Left lung (tissue), 10 donors: ENCODE data around the gene HLX. TPM values are rescaled to one million over a fixed set of nuclear protein-coding genes. Genes with fewer than 3 reads are reported as not detected.

Experiments
- ATAC-seq: fragments of 200-7000 bp; cut with Tn5 transposase; one replicate; pipeline ENCODE4 v1.9.1; 2020; ENCODE audit warnings: moderate library complexity
- DNase-seq, 4 donors: peaks; one replicate each; pipeline ENCODE4 v3.0.0-alpha.2; 2013 to 2020
- H3K27ac ChIP-seq, 2 donors: fragments of 200-600 bp; sonication (generic) in 1 of 2; one replicate each; pipeline versions ENCODE4 v1.5.0 to v1.8.0; 2020 to 2021
- H3K27me3 ChIP-seq, 2 donors: fragments of 200-600 bp; sonication (generic) in 1 of 2; one replicate each; pipeline versions ENCODE4 v1.5.0 to v1.8.0; 2020 to 2021
- H3K36me3 ChIP-seq, 2 donors: fragments of 200-600 bp; sonication (generic) in 1 of 2; one replicate each; pipeline versions ENCODE4 v1.5.0 to v1.8.0; 2020 to 2021
- H3K4me1 ChIP-seq, 2 donors: fragments of 200-600 bp; one replicate each; pipeline ENCODE4 v1.8.0; 2021
- H3K4me3 ChIP-seq, 2 donors: fragments of 200-600 bp; sonication (generic) in 1 of 2; one replicate each; pipeline versions ENCODE4 v1.5.0 to v1.8.0; 2020 to 2021; ENCODE audit warnings: mild to moderate bottlenecking in 1 of 2
- H3K9me3 ChIP-seq, 2 donors: fragments of 200-600 bp; sonication (generic) in 1 of 2; one replicate each; pipeline versions ENCODE4 v1.5.0 to v1.8.0; 2020 to 2021
- intact Hi-C, 2 donors: fragments of 100-400 bp; cut with DNase I; formaldehyde crosslinking; loops; one replicate each; pipeline versions ENCODE4 v1.11.2 to v1.14.2; 2022
- polyA plus RNA-seq, 6 donors: library from polyadenylated mRNA; unstranded; fragments of 120-200 nt; gene quantifications; one replicate each; pipeline ENCODE4 v1.2.1, GENCODE V29; 2013; ENCODE audit not compliant: insufficient read length in 6 of 6
- total RNA-seq, 2 donors: library from RNA; stranded (reverse); fragmentation: NEBNext Ultra II Directional; extraction: Animal tissue kit (Norgen Biotek cat#: 25700); gene quantifications; one replicate each; pipeline ENCODE4 v1.2.1, GENCODE V29; 2021
- TF ChIP-seq, protein P1 (sequence below), 2 donors: fragments of 200-600 bp; sonication (generic) in 1 of 2; IDR thresholded peaks; one replicate each; pipeline versions ENCODE4 v1.5.0 to v1.8.0; 2021; ENCODE audit warnings: antibody characterized with exemption in 2 of 2
- donor health status: DM: no; HTN: yes; CAD: no.
- donor health status: DM: no; HTN: no; CAD: no.

The HLX gene
- total and polyA plus RNA-seq, 8 donors: 15.4 to 68.9 (median 47.2) TPM

DNA sequence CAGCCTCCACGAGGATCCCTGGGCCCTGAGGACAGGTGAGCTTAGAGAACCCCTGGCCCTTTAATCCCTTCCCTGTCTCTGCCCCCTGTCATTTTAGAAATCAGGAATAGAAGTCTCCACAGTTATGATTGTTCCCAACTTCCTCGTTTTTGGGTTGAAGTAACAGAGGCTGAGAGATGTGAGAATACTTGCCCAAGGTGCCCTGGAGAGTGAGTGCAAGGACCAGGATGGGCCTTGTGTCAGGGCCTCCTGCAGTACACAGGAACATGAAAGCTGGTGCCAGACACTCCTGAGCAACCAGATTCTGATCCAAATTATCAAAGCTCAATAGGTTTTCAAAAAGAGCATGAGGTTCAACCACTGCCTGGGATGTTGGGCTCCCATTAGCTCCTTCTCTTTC is 10.1 kb downstream of the HLX start:
- peaks cover 5 to 55% of the 10 kb centered on the region in 2 donors for H3K4me1 ChIP-seq
- TF ChIP-seq, protein P1, sequence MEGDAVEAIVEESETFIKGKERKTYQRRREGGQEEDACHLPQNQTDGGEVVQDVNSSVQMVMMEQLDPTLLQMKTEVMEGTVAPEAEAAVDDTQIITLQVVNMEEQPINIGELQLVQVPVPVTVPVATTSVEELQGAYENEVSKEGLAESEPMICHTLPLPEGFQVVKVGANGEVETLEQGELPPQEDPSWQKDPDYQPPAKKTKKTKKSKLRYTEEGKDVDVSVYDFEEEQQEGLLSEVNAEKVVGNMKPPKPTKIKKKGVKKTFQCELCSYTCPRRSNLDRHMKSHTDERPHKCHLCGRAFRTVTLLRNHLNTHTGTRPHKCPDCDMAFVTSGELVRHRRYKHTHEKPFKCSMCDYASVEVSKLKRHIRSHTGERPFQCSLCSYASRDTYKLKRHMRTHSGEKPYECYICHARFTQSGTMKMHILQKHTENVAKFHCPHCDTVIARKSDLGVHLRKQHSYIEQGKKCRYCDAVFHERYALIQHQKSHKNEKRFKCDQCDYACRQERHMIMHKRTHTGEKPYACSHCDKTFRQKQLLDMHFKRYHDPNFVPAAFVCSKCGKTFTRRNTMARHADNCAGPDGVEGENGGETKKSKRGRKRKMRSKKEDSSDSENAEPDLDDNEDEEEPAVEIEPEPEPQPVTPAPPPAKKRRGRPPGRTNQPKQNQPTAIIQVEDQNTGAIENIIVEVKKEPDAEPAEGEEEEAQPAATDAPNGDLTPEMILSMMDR (IDR thresholded peaks at IDR 0.05): no peak
- intact Hi-C loops: no loop called here
- H3K27me3 ChIP-seq: peaks cover 46 to 84% of the 10 kb centered on the region in 2 donors
- no peak overlapping the region for H3K27ac ChIP-seq
- H3K36me3 ChIP-seq: peaks cover 0 to 25% of the 10 kb centered on the region in 2 donors
- H3K9me3 ChIP-seq: no peaks in the 10 kb centered on the region
- DNase-seq (no peak), ATAC-seq (no peak)
- H3K4me3 ChIP-seq: no peak overlapping the region

DNA sequence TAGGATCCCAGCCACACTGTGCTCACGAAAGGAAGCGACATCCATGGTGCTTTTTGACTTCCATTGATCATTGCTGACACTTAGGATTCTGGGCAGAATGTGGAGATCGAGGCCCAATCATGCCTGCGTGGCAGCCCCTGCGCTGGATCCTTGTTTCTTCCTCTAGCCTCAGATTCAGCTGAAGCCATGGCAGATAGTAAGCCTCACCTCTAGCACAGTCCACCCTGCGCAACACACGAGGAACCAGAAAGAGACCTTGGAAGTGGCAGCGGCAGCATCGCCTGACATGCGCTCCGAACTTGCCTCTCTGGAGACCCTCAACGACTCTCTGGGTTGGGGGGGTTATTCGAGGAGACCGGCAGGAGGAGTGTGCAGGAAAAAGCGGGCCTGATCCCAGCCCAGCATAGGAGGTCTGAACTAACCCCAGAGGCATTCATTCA is 10.6 kb downstream of the HLX start:
- H3K9me3 ChIP-seq: no peaks in the 10 kb centered on the region
- intact Hi-C loops: no loop called here
- H3K4me1 ChIP-seq: peaks cover 6 to 51% of the 10 kb centered on the region in 2 donors
- H3K27ac ChIP-seq: no peak overlapping the region
- DNase-seq (no peak), ATAC-seq (no peak)
- TF ChIP-seq, protein P1 (IDR thresholded peaks at IDR 0.05): no peak
- peaks cover 48 to 89% of the 10 kb centered on the region in 2 donors for H3K27me3 ChIP-seq
- H3K4me3 ChIP-seq: no peak overlapping the region
- peaks cover 0 to 20% of the 10 kb centered on the region in 2 donors for H3K36me3 ChIP-seq

DNA sequence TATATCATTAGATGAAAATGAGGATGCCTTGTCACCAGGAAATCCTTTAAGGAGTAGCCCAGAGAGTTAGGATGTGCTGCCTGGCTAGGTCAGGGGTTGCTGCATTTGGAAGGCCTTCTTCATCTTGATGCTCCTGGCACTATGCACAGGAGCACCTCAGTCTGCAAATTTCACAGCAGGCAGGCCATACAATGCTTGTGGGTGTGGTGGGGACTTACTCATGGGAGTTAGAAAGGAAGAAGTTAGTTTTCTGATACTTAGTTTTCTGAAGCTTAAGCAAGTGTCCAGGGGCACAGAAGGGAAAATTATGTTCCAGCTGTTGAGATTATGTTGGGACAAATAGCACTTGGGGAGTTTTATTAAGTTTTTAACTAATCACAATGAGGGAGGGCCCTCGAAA is 11.4 kb downstream of the HLX start:
- DNase-seq (no peak), ATAC-seq (no peak)
- H3K9me3 ChIP-seq: no peaks in the 10 kb centered on the region
- H3K27me3 ChIP-seq: peaks cover 54 to 96% of the 10 kb centered on the region in 2 donors
- H3K27ac ChIP-seq: no peak overlapping the region
- H3K4me3 ChIP-seq: no peak overlapping the region
- intact Hi-C loops: no loop called here
- H3K36me3 ChIP-seq: peaks cover 0 to 13% of the 10 kb centered on the region in 2 donors
- TF ChIP-seq, protein P1 (IDR thresholded peaks at IDR 0.05): no peak
- peaks cover 6 to 46% of the 10 kb centered on the region in 2 donors for H3K4me1 ChIP-seq

DNA sequence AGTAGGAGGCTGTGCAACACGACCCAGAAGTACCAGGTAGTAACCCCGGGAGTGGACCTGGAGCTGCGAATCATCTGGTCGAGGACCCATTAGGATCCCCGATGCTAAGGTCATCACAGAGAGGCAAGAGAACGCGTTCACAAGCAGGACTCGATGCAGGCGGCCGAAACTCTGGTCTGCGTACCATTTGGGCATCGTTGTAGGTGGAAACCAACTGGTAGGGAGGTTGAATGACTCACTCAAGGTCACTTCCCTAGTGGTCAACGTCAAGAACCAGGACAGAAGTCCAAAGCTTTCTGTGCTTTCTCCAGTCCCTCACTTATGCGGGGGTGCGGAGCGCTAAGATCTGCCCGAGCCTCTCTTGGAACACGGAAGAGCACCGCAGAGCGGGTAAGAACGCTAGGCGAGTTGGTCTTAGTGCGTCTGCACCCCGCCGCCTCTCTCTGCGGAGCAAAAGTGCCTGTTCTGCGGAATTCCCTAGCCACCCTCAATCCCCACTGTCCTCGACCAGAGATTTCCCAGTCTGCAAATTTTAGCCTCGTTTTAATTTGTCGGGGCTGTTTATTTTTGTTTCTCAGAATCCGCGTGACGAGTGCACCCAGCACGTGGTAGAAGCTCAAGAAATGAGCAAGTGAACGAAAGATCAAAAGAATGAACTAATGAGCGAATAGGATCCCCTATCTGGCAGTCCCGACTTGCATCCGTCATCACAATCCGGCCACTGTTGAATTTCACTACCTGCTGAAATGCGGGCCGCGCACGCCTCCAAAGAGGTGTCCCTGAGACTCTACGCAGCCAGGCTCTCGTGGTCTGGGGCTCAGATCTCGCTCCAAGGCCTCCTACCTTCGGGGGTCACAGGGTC is 12.2 kb downstream of the HLX start:
- H3K4me3 ChIP-seq: no peak overlapping the region
- peaks cover 0 to 4% of the 10 kb centered on the region in 2 donors for H3K36me3 ChIP-seq
- DNase-seq: no peak
- H3K9me3 ChIP-seq: no peaks in the 10 kb centered on the region
- intact Hi-C loops: no loop called here
- ATAC-seq: no peak
- peaks cover 57 to 100% of the 10 kb centered on the region in 2 donors for H3K27me3 ChIP-seq
- no peak overlapping the region for H3K27ac ChIP-seq
- TF ChIP-seq, protein P1 (IDR thresholded peaks at IDR 0.05): no peak
- peaks cover 6 to 44% of the 10 kb centered on the region in 2 donors for H3K4me1 ChIP-seq

DNA sequence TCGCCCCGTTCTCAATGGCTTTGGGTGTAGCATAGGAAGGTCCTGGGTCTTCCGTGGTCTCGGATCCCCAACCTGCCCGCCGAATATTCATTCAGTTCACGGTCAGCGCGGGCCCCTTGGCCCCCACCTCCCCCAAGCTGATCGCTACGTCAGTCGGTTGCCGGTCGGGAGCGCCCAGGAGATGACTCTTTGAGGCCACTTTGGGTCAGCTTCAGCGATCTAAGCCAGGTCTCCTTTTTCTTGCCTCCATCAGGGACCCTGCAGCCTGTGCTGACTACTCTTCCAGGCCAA is 12.8 kb downstream of the HLX start:
- H3K4me3 ChIP-seq: no peak overlapping the region
- no peak for ATAC-seq
- peaks cover 6 to 39% of the 10 kb centered on the region in 2 donors for H3K4me1 ChIP-seq
- H3K9me3 ChIP-seq: no peaks in the 10 kb centered on the region
- no peak for DNase-seq
- peaks cover 57 to 100% of the 10 kb centered on the region in 2 donors for H3K27me3 ChIP-seq
- TF ChIP-seq, protein P1 (IDR thresholded peaks at IDR 0.05): no peak
- intact Hi-C loops: no loop called here
- H3K36me3 ChIP-seq: no peaks in the 10 kb centered on the region
- H3K27ac ChIP-seq: no peak overlapping the region
